Stomach (tissue), 4 donors: Measurements from ENCODE around the gene RIN3.

Experiments
- CTCF ChIP-seq, 7 experiments: fragments of 450-650 bp in 4 of 7; fragments of 200-600 bp in 3 of 7; sonication (generic) in 3 of 7; IDR thresholded peaks; one replicate each; pipeline ENCODE4 v1.5.1; 2016 to 2019; ENCODE audit warnings: antibody characterized with exemption in 7 of 7, control low read depth in 2 of 7, mild to moderate bottlenecking in 1 of 7
- EP300 ChIP-seq: sonication (generic); formaldehyde crosslinking; IDR thresholded peaks from one replicate; pipeline ENCODE4 v1.6.1; 2017; ENCODE audit warnings: antibody characterized with exemption

- TF ChIP-seq CTCF (IDR thresholded peaks at IDR 0.05) = no peak
- no peak for TF ChIP-seq EP300
Measured at GRCh38 chr14:92577321-92577742, 63.8 kb downstream of the RIN3 start.
